WTC11 (cell line): ENCODE results near the gene POGZ. TPM values are rescaled to one million over a fixed set of nuclear protein-coding genes. Genes with fewer than 3 reads are reported as not detected.

ENCODE experiments used
- ATAC-seq: fragments of 200-7000 bp; cut with Tn5 transposase; 2 replicates; pipeline ENCODE4 v1.10.0; 2021; ENCODE audit warnings: mild to moderate bottlenecking, moderate library complexity
- CTCF ChIA-PET: fragments of 300-600 bp; sonication (Branson Sonifier 250); formaldehyde crosslinking; loops from one replicate; lab custom pipeline; 2021; ENCODE audit warnings: antibody characterized with exemption; lab: Charles Lee
- POLR2A ChIA-PET: fragments of 350-600 bp; sonication (Branson Sonifier 250); formaldehyde crosslinking; loops from one replicate; lab custom pipeline; 2021; ENCODE audit warnings: antibody characterized with exemption; lab: Charles Lee
- DNase-seq: peaks from one replicate; pipeline ENCODE4 v3.0.0; 2021; ENCODE audit warnings: low spot score
- H3K27ac Mint-ChIP-seq: 2 replicates; pipeline ENCODE4 v1.8.0; 2021; ENCODE audit warnings: mixed read lengths
- H3K27me3 Mint-ChIP-seq: 2 replicates; pipeline ENCODE4 v1.8.0; 2021; ENCODE audit warnings: low read depth, mild to moderate bottlenecking, moderate library complexity, mixed read lengths
- H3K36me3 Mint-ChIP-seq: 2 replicates; pipeline ENCODE4 v1.8.0; 2021; ENCODE audit warnings: mixed read lengths
- H3K4me1 Mint-ChIP-seq: 2 replicates; pipeline ENCODE4 v1.8.0; 2022; ENCODE audit warnings: mixed read lengths
- H3K4me3 Mint-ChIP-seq: 2 replicates; pipeline ENCODE4 v1.8.0; 2021; ENCODE audit warnings: mild to moderate bottlenecking, moderate library complexity, mixed read lengths
- H3K9me3 Mint-ChIP-seq: 2 replicates; pipeline ENCODE4 v1.8.0; 2021; ENCODE audit warnings: mixed read lengths
- CDX4 ChIP-seq: fragments of 250-450 bp; sonication (Bioruptor Pico); IDR thresholded peaks from 2 replicates; pipeline ENCODE4 v1.9.0; 2021; ENCODE audit warnings: moderate library complexity, mild to moderate bottlenecking, inconsistent platforms, borderline replicate concordance
- CREB1 ChIP-seq: sonication (generic); formaldehyde crosslinking; IDR thresholded peaks from 2 replicates; pipeline ENCODE4 v1.8.0; 2023; ENCODE audit warnings: mild to moderate bottlenecking, missing genetic modification reagents
- CREM ChIP-seq: sonication (generic); formaldehyde crosslinking; IDR thresholded peaks from 2 replicates; pipeline ENCODE4 v1.8.1; 2022; ENCODE audit warnings: mild to moderate bottlenecking, missing genetic modification reagents, moderate library complexity
- FOXJ3 ChIP-seq: sonication (generic); formaldehyde crosslinking; IDR thresholded peaks from 2 replicates; pipeline ENCODE4 v1.9.0; 2021; ENCODE audit warnings: missing genetic modification reagents, mild to moderate bottlenecking, borderline replicate concordance
- FOXP1 ChIP-seq: sonication (generic); formaldehyde crosslinking; IDR thresholded peaks from 2 replicates; pipeline ENCODE4 v1.8.0; 2022; ENCODE audit warnings: missing genetic modification reagents, mild to moderate bottlenecking, moderate library complexity, borderline replicate concordance
- HMGA2 ChIP-seq: fragments of 250-450 bp; sonication (Bioruptor Pico); IDR thresholded peaks from 2 replicates; pipeline ENCODE4 v1.4.0; 2021; ENCODE audit warnings: mild to moderate bottlenecking, moderate library complexity
- OVOL2 ChIP-seq: fragments of 250-450 bp; sonication (Bioruptor Pico); IDR thresholded peaks from 2 replicates; pipeline ENCODE4 v1.9.0; 2021; ENCODE audit warnings: mild to moderate bottlenecking, borderline replicate concordance
- RORB ChIP-seq: fragments of 250-450 bp; sonication (Bioruptor Pico); IDR thresholded peaks from 2 replicates; pipeline ENCODE4 v1.9.0; 2021; ENCODE audit warnings: mild to moderate bottlenecking
- SMAD4 ChIP-seq: sonication (generic); formaldehyde crosslinking; IDR thresholded peaks from 2 replicates; pipeline ENCODE4 v1.8.0; 2022; ENCODE audit warnings: mild to moderate bottlenecking, missing genetic modification reagents
- ZBTB21 ChIP-seq: sonication (generic); formaldehyde crosslinking; IDR thresholded peaks from 2 replicates; pipeline ENCODE4 v1.8.1; 2023; ENCODE audit warnings: mild to moderate bottlenecking, missing genetic modification reagents, borderline replicate concordance
- ZNF138 ChIP-seq: sonication (generic); formaldehyde crosslinking; conservative IDR thresholded peaks from 2 replicates; pipeline ENCODE4 v1.8.1; 2022; ENCODE audit warnings: mild to moderate bottlenecking, moderate library complexity, missing genetic modification reagents
- ZNF232 ChIP-seq: sonication (generic); formaldehyde crosslinking; IDR thresholded peaks from 2 replicates; pipeline ENCODE4 v1.8.0; 2022; ENCODE audit warnings: mild to moderate bottlenecking, missing genetic modification reagents
- ZNF317 ChIP-seq: sonication (generic); formaldehyde crosslinking; IDR thresholded peaks from 2 replicates; pipeline ENCODE4 v1.8.1; 2023; ENCODE audit warnings: low read depth, mild to moderate bottlenecking, moderate library complexity, missing genetic modification reagents, borderline replicate concordance
- ZNF396 ChIP-seq: fragments of 250-450 bp; sonication (Bioruptor Pico); IDR thresholded peaks from 2 replicates; pipeline ENCODE4 v1.8.0; 2021; ENCODE audit warnings: mild to moderate bottlenecking, moderate library complexity, borderline replicate concordance
- total RNA-seq: library from RNA; stranded (reverse); gene quantifications from 3 replicates; pipeline ENCODE4 v1.2.3, GENCODE V29; 2021
- TF ChIP-seq, protein P1 (sequence below): sonication (generic); formaldehyde crosslinking; IDR thresholded peaks from 2 replicates; pipeline ENCODE4 v1.8.1; 2022; ENCODE audit warnings: mild to moderate bottlenecking, missing genetic modification reagents, moderate library complexity, borderline replicate concordance
- TF ChIP-seq, protein P2 (sequence below): fragments of 250-450 bp; sonication (Bioruptor Pico); IDR thresholded peaks from 2 replicates; pipeline ENCODE4 v1.9.0; 2021; ENCODE audit warnings: mild to moderate bottlenecking
- TF ChIP-seq, protein P3 (sequence below): sonication (generic); formaldehyde crosslinking; IDR thresholded peaks from 2 replicates; pipeline ENCODE4 v1.8.0; 2022; ENCODE audit warnings: mild to moderate bottlenecking, missing genetic modification reagents
- TF ChIP-seq, protein P4 (sequence below): sonication (generic); formaldehyde crosslinking; IDR thresholded peaks from 2 replicates; pipeline ENCODE4 v1.8.0; 2022; ENCODE audit warnings: mild to moderate bottlenecking, missing genetic modification reagents
- TF ChIP-seq, protein P5 (sequence below): sonication (generic); formaldehyde crosslinking; IDR thresholded peaks from 2 replicates; pipeline ENCODE4 v1.8.1; 2023; ENCODE audit warnings: mild to moderate bottlenecking, missing genetic modification reagents, moderate library complexity

POGZ gene
- total RNA-seq, 1 experiment from 2014 or later = 88.1 TPM

DNA sequence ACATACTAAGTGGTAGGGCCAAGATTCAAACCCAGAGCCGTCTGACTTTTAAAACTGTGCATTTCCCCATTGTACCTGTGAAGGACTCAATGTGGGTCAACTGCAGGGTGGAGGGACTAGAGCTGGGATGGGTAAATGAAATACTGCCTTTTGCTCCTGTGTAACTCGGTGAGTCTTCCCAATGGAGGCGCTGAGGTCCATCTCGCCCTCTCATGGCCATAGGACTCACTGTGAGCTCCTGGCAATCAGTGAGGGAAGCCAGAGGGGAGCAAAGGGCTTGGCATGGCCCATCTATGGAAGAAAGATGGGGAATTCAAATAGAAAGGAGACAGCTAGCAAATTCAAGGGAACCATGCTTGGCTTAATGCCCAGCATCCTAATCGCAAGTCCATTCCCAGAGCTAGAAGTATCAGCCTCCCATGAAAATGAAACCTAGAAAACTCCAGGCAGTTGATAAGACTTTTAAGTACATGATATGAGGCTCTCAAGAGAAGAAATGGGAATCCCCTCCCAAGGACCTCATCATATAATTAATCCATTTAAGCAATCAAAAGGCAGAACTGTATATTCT is 26.5 kb upstream of the POGZ start:
- ChIA-PET CTCF (interaction anchor here (0.5 to 1.6 kb wide), 12 partner anchors 9 to 469 kb away, joined by 3 to 10 read pairs (median 4); partner anchors contain the start of gene CGN), POLR2A (interaction anchor here (0.5 to 1.6 kb wide), 3 partner anchors 10 to 60 kb away, joined by 3 to 4 read pairs (median 3); partner anchors contain the start of gene CGN)
- Mint-ChIP-seq H3K4me3 (no peak overlapping the region), H3K27me3 (no peaks in the 10 kb centered on the region; the same call in 1 of the 2 replicates), H3K4me1 (no peaks in the 10 kb centered on the region), H3K27ac (peak overlapping the region; percentile 57; the same call in 1 of the 2 replicates), H3K9me3 (peaks cover 7% of the 10 kb centered on the region), H3K36me3 (peaks cover 3% of the 10 kb centered on the region; the same call in 1 of the 2 replicates)
- TF ChIP-seq ZNF396 (CRISPR knock-in tag) = no peak
- no peak for TF ChIP-seq CREB1 (CRISPR knock-in tag)
- TF ChIP-seq CDX4 (CRISPR knock-in tag) = no peak
- no peak for TF ChIP-seq ZBTB21 (CRISPR knock-in tag)
- TF ChIP-seq, protein P1, sequence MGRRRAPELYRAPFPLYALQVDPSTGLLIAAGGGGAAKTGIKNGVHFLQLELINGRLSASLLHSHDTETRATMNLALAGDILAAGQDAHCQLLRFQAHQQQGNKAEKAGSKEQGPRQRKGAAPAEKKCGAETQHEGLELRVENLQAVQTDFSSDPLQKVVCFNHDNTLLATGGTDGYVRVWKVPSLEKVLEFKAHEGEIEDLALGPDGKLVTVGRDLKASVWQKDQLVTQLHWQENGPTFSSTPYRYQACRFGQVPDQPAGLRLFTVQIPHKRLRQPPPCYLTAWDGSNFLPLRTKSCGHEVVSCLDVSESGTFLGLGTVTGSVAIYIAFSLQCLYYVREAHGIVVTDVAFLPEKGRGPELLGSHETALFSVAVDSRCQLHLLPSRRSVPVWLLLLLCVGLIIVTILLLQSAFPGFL (CRISPR knock-in tag) = no peak
- TF ChIP-seq SMAD4 = no peak
- no peak for TF ChIP-seq OVOL2 (CRISPR knock-in tag)
- TF ChIP-seq, protein P2, sequence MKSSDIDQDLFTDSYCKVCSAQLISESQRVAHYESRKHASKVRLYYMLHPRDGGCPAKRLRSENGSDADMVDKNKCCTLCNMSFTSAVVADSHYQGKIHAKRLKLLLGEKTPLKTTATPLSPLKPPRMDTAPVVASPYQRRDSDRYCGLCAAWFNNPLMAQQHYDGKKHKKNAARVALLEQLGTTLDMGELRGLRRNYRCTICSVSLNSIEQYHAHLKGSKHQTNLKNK (CRISPR knock-in tag) = no peak
- no peak for TF ChIP-seq CREM (CRISPR knock-in tag)
- TF ChIP-seq ZNF232 (CRISPR knock-in tag) = no peak
- TF ChIP-seq RORB = no peak
- TF ChIP-seq ZNF138 (CRISPR knock-in tag) = no peak
- TF ChIP-seq, protein P3, sequence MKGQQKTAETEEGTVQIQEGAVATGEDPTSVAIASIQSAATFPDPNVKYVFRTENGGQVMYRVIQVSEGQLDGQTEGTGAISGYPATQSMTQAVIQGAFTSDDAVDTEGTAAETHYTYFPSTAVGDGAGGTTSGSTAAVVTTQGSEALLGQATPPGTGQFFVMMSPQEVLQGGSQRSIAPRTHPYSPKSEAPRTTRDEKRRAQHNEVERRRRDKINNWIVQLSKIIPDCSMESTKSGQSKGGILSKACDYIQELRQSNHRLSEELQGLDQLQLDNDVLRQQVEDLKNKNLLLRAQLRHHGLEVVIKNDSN (CRISPR knock-in tag) = no peak
- DNase-seq (peak; percentile 52), ATAC-seq (peak; percentile 97)

DNA sequence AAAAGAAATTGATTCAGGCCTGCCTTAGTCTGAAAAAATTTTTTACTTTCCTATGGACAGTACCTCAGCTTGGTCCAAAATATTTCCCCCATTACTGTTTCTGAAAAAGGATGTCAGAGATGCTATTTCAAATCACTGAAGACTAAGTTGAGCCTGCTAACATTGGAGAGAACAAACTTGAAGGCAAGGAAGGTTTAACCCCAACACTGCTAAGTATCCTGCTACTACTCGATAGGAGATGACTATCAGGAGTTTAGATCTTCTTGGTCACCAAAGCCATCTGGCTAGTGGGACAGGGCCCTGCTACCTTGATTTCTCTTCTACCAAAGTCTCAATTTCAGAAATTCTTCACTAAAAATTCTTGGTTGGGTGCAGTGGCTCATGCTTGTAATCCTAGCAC is 22.7 kb upstream of the POGZ start:
- Mint-ChIP-seq H3K4me1 (no peaks in the 10 kb centered on the region), H3K9me3 (peaks cover 7% of the 10 kb centered on the region), H3K27ac (no peak overlapping the region), H3K27me3 (no peaks in the 10 kb centered on the region), H3K4me3 (no peak overlapping the region)
- DNase-seq = no peak
- CTCF ChIA-PET = no interaction called here
- ATAC-seq = no peak
- TF ChIP-seq FOXJ3 (CRISPR knock-in tag) (no peak), ZNF317 (no peak), HMGA2 (CRISPR knock-in tag) (no peak), FOXP1 (no peak), RORB (no peak)
- TF ChIP-seq, protein P4, sequence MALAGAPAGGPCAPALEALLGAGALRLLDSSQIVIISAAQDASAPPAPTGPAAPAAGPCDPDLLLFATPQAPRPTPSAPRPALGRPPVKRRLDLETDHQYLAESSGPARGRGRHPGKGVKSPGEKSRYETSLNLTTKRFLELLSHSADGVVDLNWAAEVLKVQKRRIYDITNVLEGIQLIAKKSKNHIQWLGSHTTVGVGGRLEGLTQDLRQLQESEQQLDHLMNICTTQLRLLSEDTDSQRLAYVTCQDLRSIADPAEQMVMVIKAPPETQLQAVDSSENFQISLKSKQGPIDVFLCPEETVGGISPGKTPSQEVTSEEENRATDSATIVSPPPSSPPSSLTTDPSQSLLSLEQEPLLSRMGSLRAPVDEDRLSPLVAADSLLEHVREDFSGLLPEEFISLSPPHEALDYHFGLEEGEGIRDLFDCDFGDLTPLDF (CRISPR knock-in tag) = no peak
- TF ChIP-seq, protein P5, sequence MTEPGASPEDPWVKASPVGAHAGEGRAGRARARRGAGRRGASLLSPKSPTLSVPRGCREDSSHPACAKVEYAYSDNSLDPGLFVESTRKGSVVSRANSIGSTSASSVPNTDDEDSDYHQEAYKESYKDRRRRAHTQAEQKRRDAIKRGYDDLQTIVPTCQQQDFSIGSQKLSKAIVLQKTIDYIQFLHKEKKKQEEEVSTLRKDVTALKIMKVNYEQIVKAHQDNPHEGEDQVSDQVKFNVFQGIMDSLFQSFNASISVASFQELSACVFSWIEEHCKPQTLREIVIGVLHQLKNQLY (CRISPR knock-in tag) = no peak
- TF ChIP-seq, all 79 proteins: peak for 0
- H3K36me3 Mint-ChIP-seq = peaks cover 3% of the 10 kb centered on the region; the same call in 1 of the 2 replicates
- POLR2A ChIA-PET = no interaction called here
